NCI-H2029 treated with DMSO at 0.1 percent for 48 hours (cell line): ENCODE measurements around the gene COL24A1.
"Not testable (repeated sequence)": the region's sequence is repeated elsewhere in the genome, so short reads cannot be mapped to it uniquely, and the experiment has no call there.

ENCODE experiments used
- DNase-seq: peaks from one replicate; lab custom pipeline; 2025; lab: John Stamatoyannopoulos, UW

The COL24A1 gene

GRCh38 chr1:85984636-85985035 lies 171.9 kb downstream of the COL24A1 start:
- no peak for DNase-seq

- DNase-seq = no peak
These were observed 173.3 kb downstream of the COL24A1 start for GRCh38 chr1:85983316-85983715.

GRCh38 chr1:85976516-85977205 lies 179.9 kb downstream of the COL24A1 start:
- DNase-seq = no peak

- no peak for DNase-seq
These were observed 180.6 kb downstream of the COL24A1 start for GRCh38 chr1:85975912-85976371.

- no peak for DNase-seq
These were observed 194.1 kb downstream of the COL24A1 start for GRCh38 chr1:85962457-85962856.

GRCh38 chr1:85957760-85958159 lies 198.8 kb downstream of the COL24A1 start:
- DNase-seq = no peak

GRCh38 chr1:85955218-85955617 lies 201.4 kb downstream of the COL24A1 start:
- DNase-seq = not testable (repeated sequence)

- DNase-seq = peak; percentile 24
These were observed 204.1 kb downstream of the COL24A1 start for GRCh38 chr1:85952460-85952859.

GRCh38 chr1:85947186-85947585 lies 209.4 kb downstream of the COL24A1 start:
- no peak for DNase-seq

GRCh38 chr1:85943945-85944344 lies 212.6 kb downstream of the COL24A1 start:
- no peak for DNase-seq

- no peak for DNase-seq
These were observed 213.0 kb downstream of the COL24A1 start for GRCh38 chr1:85943526-85943925.

GRCh38 chr1:85940656-85941306 lies 215.8 kb downstream of the COL24A1 start:
- no peak for DNase-seq

GRCh38 chr1:85938829-85939228 lies 217.7 kb downstream of the COL24A1 start:
- no peak for DNase-seq

GRCh38 chr1:85936470-85936869 lies 220.1 kb downstream of the COL24A1 start:
- no peak for DNase-seq

- DNase-seq = no peak
These were observed 220.5 kb downstream of the COL24A1 start for GRCh38 chr1:85936057-85936456.

GRCh38 chr1:85935234-85935633 lies 221.3 kb downstream of the COL24A1 start:
- no peak for DNase-seq

- DNase-seq = no peak
These were observed 222.1 kb downstream of the COL24A1 start for GRCh38 chr1:85934516-85934915.

GRCh38 chr1:85933961-85934360 lies 222.6 kb downstream of the COL24A1 start:
- no peak for DNase-seq

- DNase-seq = no peak
These were observed 244.8 kb downstream of the COL24A1 start for GRCh38 chr1:85911742-85912141.

GRCh38 chr1:85900921-85901320 lies 255.7 kb downstream of the COL24A1 start:
- DNase-seq = no peak

GRCh38 chr1:85898861-85899260 lies 257.7 kb downstream of the COL24A1 start:
- no peak for DNase-seq

- no peak for DNase-seq
These were observed 261.9 kb downstream of the COL24A1 start for GRCh38 chr1:85894651-85895050.

- DNase-seq = no peak
These were observed 264.2 kb downstream of the COL24A1 start for GRCh38 chr1:85892366-85892765.

GRCh38 chr1:85889870-85890269 lies 266.7 kb downstream of the COL24A1 start:
- no peak for DNase-seq
